IMR-90 (cell line): ENCODE data around the gene PRKAR1B. TPM values are rescaled to one million over a fixed set of nuclear protein-coding genes. Genes with fewer than 3 reads are reported as not detected.

Experiments
- ATAC-seq: fragments of 200-7000 bp; cut with Tn5 transposase; 2 replicates; pipeline ENCODE4 v1.9.1; 2020; ENCODE audit warnings: low read depth, mild to moderate bottlenecking, moderate library complexity
- BruUV-seq: library from RNA; stranded (reverse); fragments of 400-500 nt; replicated peaks from 2 replicates; lab custom pipeline; 2021; lab: Mats Ljungman, UMichigan
- CTCF ChIA-PET: fragments of 300-600 bp; formaldehyde crosslinking; extraction: SDS; loops from one replicate; lab custom pipeline; 2021; ENCODE audit warnings: antibody characterized with exemption; lab: Yijun Ruan, JAX
- POLR2A ChIA-PET: fragments of 300-600 bp; sonication (Branson Sonifier 250); formaldehyde crosslinking; loops from one replicate; lab custom pipeline; 2022; ENCODE audit warnings: antibody characterized with exemption; ENCODE audit not compliant: unreplicated experiment; lab: Charles Lee
- DNase-seq: peaks from one replicate; pipeline ENCODE4 v3.0.0; 2013
- H2AFZ ChIP-seq: replicated peaks from 2 replicates; pipeline ENCODE3; 2013; ENCODE audit warnings: low read length, mild to moderate bottlenecking; ENCODE audit not compliant: poor library complexity
- H2AK5ac ChIP-seq: 2 replicates; pipeline ENCODE4 v1.6.1; 2013; ENCODE audit warnings: low read depth, low read length, inconsistent platforms
- H2AK9ac ChIP-seq: replicated peaks from 2 replicates; pipeline ENCODE3; 2013; ENCODE audit warnings: mild to moderate bottlenecking, low read depth, low read length, moderate library complexity; ENCODE audit not compliant: poor library complexity
- H2BK120ac ChIP-seq: 2 replicates; pipeline ENCODE4 v1.6.1; 2013; ENCODE audit warnings: low read depth, low read length, inconsistent platforms
- H2BK15ac ChIP-seq: 3 replicates; pipeline ENCODE4 v1.6.1; 2013; ENCODE audit warnings: low read depth, low read length, inconsistent platforms
- H2BK20ac ChIP-seq: 2 replicates; pipeline ENCODE4 v1.6.1; 2013; ENCODE audit warnings: low read depth, mild to moderate bottlenecking, inconsistent platforms, low read length, moderate library complexity
- H2BK5ac ChIP-seq: 2 replicates; pipeline ENCODE4 v1.6.1; 2013; ENCODE audit warnings: mild to moderate bottlenecking, low read depth, low read length, inconsistent platforms; ENCODE audit not compliant: poor library complexity, severe bottlenecking
- H3K14ac ChIP-seq: replicated peaks from 2 replicates; pipeline ENCODE4 v1.6.1; 2013; ENCODE audit warnings: low read depth, low read length, inconsistent platforms
- H3K18ac ChIP-seq: 2 replicates; pipeline ENCODE4 v1.6.1; 2013; ENCODE audit warnings: low read depth, low read length, control low read depth
- H3K23ac ChIP-seq: 2 replicates; pipeline ENCODE4 v1.6.1; 2013; ENCODE audit warnings: low read depth, low read length, inconsistent platforms
- H3K27ac ChIP-seq: 2 replicates; pipeline ENCODE4 v1.5.1; 2013; ENCODE audit warnings: mild to moderate bottlenecking, control low read depth, low read length; ENCODE audit not compliant: insufficient read depth
- H3K27me3 ChIP-seq: 2 replicates; pipeline ENCODE4 v1.6.1; 2013; ENCODE audit warnings: low read length; ENCODE audit not compliant: control insufficient read depth, insufficient read depth
- H3K36me3 ChIP-seq: 2 replicates; pipeline ENCODE4 v1.6.1; 2013; ENCODE audit warnings: low read length, mixed read lengths; ENCODE audit not compliant: control insufficient read depth, insufficient read depth
- H3K4ac ChIP-seq: 2 replicates; pipeline ENCODE4 v1.6.1; 2013; ENCODE audit warnings: low read depth, low read length, inconsistent platforms
- H3K4me1 ChIP-seq: 2 replicates; pipeline ENCODE4 v1.6.1; 2013; ENCODE audit warnings: low read length, mixed read lengths; ENCODE audit not compliant: control insufficient read depth, insufficient read depth
- H3K4me2 ChIP-seq: 2 replicates; pipeline ENCODE4 v1.6.1; 2013; ENCODE audit warnings: low read depth, mild to moderate bottlenecking, control low read depth, low read length, moderate library complexity
- H3K4me3 ChIP-seq: 2 replicates; pipeline ENCODE4 v1.5.1; 2013; ENCODE audit warnings: low read depth, mild to moderate bottlenecking, control low read depth, low read length, moderate library complexity; ENCODE audit not compliant: insufficient read depth
- H3K56ac ChIP-seq: 2 replicates; pipeline ENCODE4 v1.6.1; 2013; ENCODE audit warnings: low read length, inconsistent platforms; ENCODE audit not compliant: insufficient read depth; ENCODE audit errors: extremely low read depth
- H3K79me1 ChIP-seq, 2 experiments: 2 replicates each; pipeline ENCODE4 v1.6.1; 2013; ENCODE audit warnings: low read length in 2 of 2, inconsistent platforms in 1 of 2, low read depth in 1 of 2
- H3K9ac ChIP-seq: 2 replicates; pipeline ENCODE4 v1.6.1; 2013; ENCODE audit warnings: low read depth, low read length, control low read depth
- H3K9me1 ChIP-seq: 2 replicates; pipeline ENCODE4 v1.6.1; 2013; ENCODE audit warnings: low read length, inconsistent platforms; ENCODE audit not compliant: insufficient read depth
- H3K9me3 ChIP-seq: 2 replicates; pipeline ENCODE4 v1.6.1; 2013; ENCODE audit warnings: low read length; ENCODE audit not compliant: control insufficient read depth, insufficient read depth
- H4K20me1 ChIP-seq: 2 replicates; pipeline ENCODE4 v1.6.1; 2013; ENCODE audit warnings: low read length, inconsistent platforms; ENCODE audit not compliant: insufficient read depth
- H4K5ac ChIP-seq: 2 replicates; pipeline ENCODE4 v1.6.1; 2013; ENCODE audit warnings: mild to moderate bottlenecking, low read depth, low read length, control low read depth
- H4K8ac ChIP-seq, 2 experiments: 2 replicates each; pipeline ENCODE4 v1.6.1; 2013; ENCODE audit warnings: low read depth in 2 of 2, low read length in 2 of 2, control low read depth in 1 of 2, inconsistent platforms in 1 of 2
- H4K91ac ChIP-seq: 2 replicates; pipeline ENCODE4 v1.6.1; 2013; ENCODE audit warnings: low read depth, low read length, inconsistent platforms; ENCODE audit not compliant: insufficient read depth
- BHLHE40 ChIP-seq: fragments of 150-350 bp; IDR thresholded peaks from 2 replicates; pipeline ENCODE4 v1.6.1; 2016; ENCODE audit warnings: mild to moderate bottlenecking, low read depth, low read length
- CHD1 ChIP-seq: IDR thresholded peaks from 2 replicates; pipeline ENCODE4 v1.6.1; 2012; ENCODE audit warnings: low read depth, low read length, improper control_type of control experiment
- MAFK ChIP-seq: IDR thresholded peaks from 2 replicates; pipeline ENCODE4 v1.6.1; 2012; ENCODE audit warnings: low read depth, low read length, improper control_type of control experiment
- MXI1 ChIP-seq: IDR thresholded peaks from 2 replicates; pipeline ENCODE4 v1.6.1; 2012; ENCODE audit warnings: low read depth, mild to moderate bottlenecking, low read length, moderate library complexity, borderline replicate concordance
- NFE2L2 ChIP-seq: fragments of 150-350 bp; IDR thresholded peaks from 2 replicates; pipeline ENCODE4 v1.6.1; 2016; ENCODE audit warnings: low read depth, mild to moderate bottlenecking, low read length
- POLR2A ChIP-seq: IDR thresholded peaks from 2 replicates; pipeline ENCODE4 v1.6.1; 2012; ENCODE audit warnings: mild to moderate bottlenecking, low read depth, low read length
- RCOR1 ChIP-seq: IDR thresholded peaks from 2 replicates; pipeline ENCODE4 v1.6.1; 2012; ENCODE audit warnings: mild to moderate bottlenecking, low read length, improper control_type of control experiment; ENCODE audit not compliant: insufficient replicate concordance
- RFX5 ChIP-seq: IDR thresholded peaks from 2 replicates; pipeline ENCODE4 v1.8.0; 2012; ENCODE audit warnings: low read depth, mild to moderate bottlenecking, low read length, moderate library complexity
- WGBS, 2 experiments: methylation state at CpG; one replicate each; pipeline versions ENCODE4 v1.1.5 to v1.1.7; 2013; ENCODE audit warnings: missing lambda C conversion rate in 2 of 2; ENCODE audit not compliant: insufficient read length in 1 of 2; ENCODE audit errors: extremely low coverage in 2 of 2; 5-methylcytosine and 5-hydroxymethylcytosine counted together
- dilution Hi-C: fragments of 300-500 bp; cut with HindIII; formaldehyde crosslinking; loops from one replicate; pipeline ENCODE4 v1.14.3; 2018; ENCODE audit warnings: low sequenced_read_pairs; ENCODE audit not compliant: unreplicated experiment
- in situ Hi-C: fragments of 300-500 bp; cut with MboI; formaldehyde crosslinking; loops from 3 replicates; pipeline ENCODE4 v1.14.3; 2019; ENCODE audit warnings: low sequenced_read_pairs, inconsistent platforms, mixed read lengths
- intact Hi-C: fragments of 100-400 bp; cut with micrococcal nuclease; formaldehyde crosslinking; loops from 2 replicates; pipeline ENCODE4 v1.10.0; 2022
- polyA plus RNA-seq, 3 experiments: library from polyadenylated mRNA; depleted of rRNA; stranded (reverse); fragments of >200 nt; gene quantifications; 2 replicates each; pipeline ENCODE4 v1.2.3, GENCODE V29; 2012; ENCODE audit warnings: low replicate concordance in 1 of 3
- total RNA-seq: library from RNA; depleted of rRNA; stranded (reverse); fragments of >200 nt; gene quantifications from 2 replicates; pipeline ENCODE4 v1.2.3, GENCODE V29; 2012

PRKAR1B gene
- total and polyA plus RNA-seq, 2 of the 4 experiments (the other 2 are of a cell fraction) = 15.2 to 20.2 TPM

GRCh38 chr7:685540-685939 lies 41.5 kb downstream of the PRKAR1B start:
- Histone ChIP-seq H3K4me1 (no peaks in the 10 kb centered on the region), H3K4ac (no peak overlapping the region), H3K9me1 (no peaks in the 10 kb centered on the region), H2BK15ac (no peak overlapping the region), H3K27ac (no peak overlapping the region), H3K14ac (no peak overlapping the region), H3K79me1 (no peaks in the 10 kb centered on the region), H3K27me3 (no peaks in the 10 kb centered on the region), H3K23ac (no peak overlapping the region), H2BK5ac (no peak overlapping the region), H2AK9ac (no peak overlapping the region), H3K56ac (no peak overlapping the region), H3K36me3 (no peaks in the 10 kb centered on the region), H2AFZ (no peak overlapping the region), H3K9me3 (peaks cover 24% of the 10 kb centered on the region), H2BK20ac (no peak overlapping the region), H3K18ac (no peak overlapping the region), H4K91ac (no peak overlapping the region), H2BK120ac (no peak overlapping the region), H3K4me2 (no peak overlapping the region), H4K5ac (no peak overlapping the region), H4K8ac (no peak overlapping the region), H2AK5ac (no peak overlapping the region), H3K9ac (no peak overlapping the region), H4K20me1 (no peaks in the 10 kb centered on the region), H3K4me3 (no peak overlapping the region)
- dilution Hi-C loops (no loop called here), intact Hi-C loops (no loop called here), in situ Hi-C loops (no loop called here)
- no TSS peak for BruUV-seq
- DNase-seq (no peak), ATAC-seq (no peak)
- ChIA-PET POLR2A (no interaction called here), CTCF (no interaction called here)
- TF ChIP-seq CHD1 = no peak
- TF ChIP-seq RCOR1 = no peak
- TF ChIP-seq RFX5 = no peak
- TF ChIP-seq MXI1 = no peak
- TF ChIP-seq POLR2A = no peak
- TF ChIP-seq MAFK = no peak
- TF ChIP-seq NFE2L2 = no peak
- TF ChIP-seq BHLHE40 = no peak
- no CpG with 5 or more reads among the region's 1 CpG for WGBS, 2 experiments
